Large intestine (tissue), 3 donors: ENCODE results near the gene BCL2L2. TPM values are rescaled to one million over a fixed set of nuclear protein-coding genes. Genes with fewer than 3 reads are reported as not detected.
A peak's percentile ranks its signal among the peaks of the same experiment; 100 is the strongest.

Source experiments
- DNase-seq, 2 donors: peaks; one replicate each; pipeline versions ENCODE4 v3.0.0 to v3.0.0-alpha.2; 2013
- H3K27ac ChIP-seq: one replicate; pipeline ENCODE4 v1.5.1; 2013; ENCODE audit warnings: low read length
- H3K27me3 ChIP-seq: 2 replicates; pipeline ENCODE4 v1.6.1; 2013; ENCODE audit warnings: low read length; ENCODE audit not compliant: control insufficient read depth, insufficient read depth
- H3K36me3 ChIP-seq: 2 replicates; pipeline ENCODE4 v1.6.1; 2013; ENCODE audit warnings: low read length; ENCODE audit not compliant: control insufficient read depth, insufficient read depth
- H3K4me1 ChIP-seq: one replicate; pipeline ENCODE4 v1.6.1; 2013; ENCODE audit warnings: low read length; ENCODE audit not compliant: control insufficient read depth, insufficient read depth
- H3K4me3 ChIP-seq: one replicate; pipeline ENCODE4 v1.5.1; 2013; ENCODE audit warnings: low read length
- H3K9me3 ChIP-seq: one replicate; pipeline ENCODE4 v1.6.1; 2013; ENCODE audit warnings: mild to moderate bottlenecking, low read depth, low read length, moderate library complexity; ENCODE audit not compliant: control insufficient read depth
- WGBS: methylation state at CpG from one replicate; pipeline ENCODE4 v1.1.5; 2013; ENCODE audit warnings: low lambda C conversion rate; ENCODE audit not compliant: insufficient coverage; 5-methylcytosine and 5-hydroxymethylcytosine counted together
- polyA plus RNA-seq: library from polyadenylated mRNA; unstranded; fragments of 120-200 nt; gene quantifications from one replicate; pipeline ENCODE4 v1.2.1, GENCODE V29; 2013

BCL2L2 gene
- polyA plus RNA-seq, 1 donor, result 53.8 TPM

DNA sequence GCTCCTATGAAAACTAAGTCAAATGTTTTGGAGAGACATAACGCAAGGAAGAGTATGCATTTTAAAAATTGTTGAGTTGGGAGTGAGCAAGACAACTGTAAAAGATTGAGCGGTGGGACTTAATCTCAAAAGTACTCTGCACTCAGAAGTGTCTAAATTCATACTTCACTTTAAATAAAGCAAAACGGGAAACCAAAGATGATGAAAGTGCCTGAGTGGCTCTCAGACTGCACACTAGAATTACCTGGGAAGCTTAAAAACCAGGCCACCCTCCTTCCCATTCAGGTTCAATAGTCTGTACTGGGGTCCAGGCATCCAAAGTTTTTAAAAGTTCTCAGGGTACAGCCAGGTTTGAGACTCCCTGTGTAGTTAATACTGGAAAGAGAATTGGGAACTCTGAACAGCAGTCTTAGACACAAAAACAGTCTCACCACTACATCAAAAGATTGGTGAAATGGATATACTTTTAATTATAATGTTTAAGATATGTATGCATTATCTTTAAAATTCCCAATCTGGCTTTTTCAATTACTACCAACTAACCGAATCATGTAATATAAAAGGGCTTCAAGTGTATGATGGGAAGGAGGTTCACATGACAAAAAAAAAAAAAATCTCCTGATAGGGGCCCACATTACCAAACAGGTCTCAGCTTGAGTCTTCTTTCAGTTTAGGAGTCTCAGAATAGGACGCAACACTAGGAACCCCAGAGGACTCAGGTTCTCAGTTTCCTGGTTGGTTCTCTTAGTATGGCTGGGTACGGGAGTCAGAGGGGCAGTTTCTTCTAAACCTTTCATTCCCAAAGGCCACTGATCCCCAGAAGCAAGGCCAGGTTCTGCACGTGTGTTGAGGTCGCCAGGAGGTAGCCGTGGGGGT, 21.7 kb upstream of the BCL2L2 start:
- WGBS, result 80% methylated on average over 1 of the region's 9 CpGs
- H3K9me3 ChIP-seq, result no peaks in the 10 kb centered on the region
- H3K27me3 ChIP-seq, result no peaks in the 10 kb centered on the region
- DNase-seq, result peak; percentile 14 to 61
- no peaks in the 10 kb centered on the region for H3K36me3 ChIP-seq
- peaks cover 14% of the 10 kb centered on the region for H3K4me1 ChIP-seq
- peak overlapping the region; percentile 68 for H3K4me3 ChIP-seq
- peak overlapping the region; percentile 86 for H3K27ac ChIP-seq

DNA sequence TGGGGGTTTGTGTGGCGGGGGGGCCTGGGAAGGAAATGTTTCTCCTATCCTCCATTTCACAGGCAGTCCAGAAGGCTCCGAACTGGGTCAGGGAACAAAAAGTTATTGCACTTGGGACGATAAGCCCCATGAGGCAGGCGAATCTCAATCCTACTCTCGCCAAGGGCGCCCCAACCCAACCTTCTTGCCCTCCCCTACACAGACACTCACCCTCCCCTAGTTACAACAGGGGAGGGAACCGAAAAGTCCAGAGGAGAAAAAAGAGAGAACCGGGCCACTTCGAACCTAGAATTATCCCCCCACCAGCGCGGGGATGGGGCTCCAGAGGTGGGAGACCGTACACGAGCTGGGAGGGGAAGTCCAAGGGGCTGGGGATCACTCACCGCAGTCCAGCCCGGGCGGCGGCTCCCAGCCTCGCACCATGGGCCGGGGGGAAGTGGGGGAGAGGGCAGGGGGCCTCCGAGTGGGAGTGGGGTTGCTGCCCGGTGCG, 21.1 kb upstream of the BCL2L2 start:
- Histone ChIP-seq H3K27ac (peak overlapping the region; percentile 86), H3K4me3 (peak overlapping the region; percentile 68), H3K36me3 (no peaks in the 10 kb centered on the region), H3K4me1 (peaks cover 8% of the 10 kb centered on the region), H3K9me3 (no peaks in the 10 kb centered on the region), H3K27me3 (no peaks in the 10 kb centered on the region)
- DNase-seq, result peak in 1 of 2 donors; percentile 16
- WGBS, result no CpG with 5 or more reads among the region's 22 CpGs

- peak within 1 kb of the TSS; percentile 95 for H3K27ac ChIP-seq
- no peaks in the 10 kb centered on the region for H3K36me3 ChIP-seq
- H3K9me3 ChIP-seq, result no peaks in the 10 kb centered on the region
- H3K4me1 ChIP-seq, result peaks cover 8% of the 10 kb centered on the region
- peak; percentile 98 to 100 for DNase-seq
- H3K4me3 ChIP-seq, result peak within 1 kb of the TSS; percentile 68
- no peaks in the 10 kb centered on the region for H3K27me3 ChIP-seq
- WGBS, result 0% methylated on average over 1 of the region's 53 CpGs
Observed at GRCh38 chr14:23286020-23286901, 20.4 kb upstream of the BCL2L2 start, which contains the start of gene HOMEZ. Gene HOMEZ (minus strand): TSS chr14:23286132. CDS start chr14:23285952, 180 bp downstream.

GRCh38 chr14:23286902-23287479, 19.6 kb upstream of the BCL2L2 start:
- DNase-seq, result no peak
- Histone ChIP-seq H3K9me3 (no peaks in the 10 kb centered on the region), H3K27me3 (no peaks in the 10 kb centered on the region), H3K27ac (peak overlapping the region; percentile 95), H3K36me3 (no peaks in the 10 kb centered on the region), H3K4me3 (peak overlapping the region; percentile 68), H3K4me1 (peaks cover 8% of the 10 kb centered on the region)
- 0% methylated on average over 1 of the region's 6 CpGs for WGBS

- no peak overlapping the region for H3K27ac ChIP-seq
- peak in 1 of 2 donors; percentile 33 for DNase-seq
- H3K36me3 ChIP-seq, result peaks cover 16% of the 10 kb centered on the region
- no CpG with 5 or more reads among the region's 24 CpGs for WGBS
- peaks cover 7% of the 10 kb centered on the region for H3K4me1 ChIP-seq
- H3K4me3 ChIP-seq, result no peak overlapping the region
- peaks cover 8% of the 10 kb centered on the region for H3K27me3 ChIP-seq
- no peaks in the 10 kb centered on the region for H3K9me3 ChIP-seq
Observed at GRCh38 chr14:23294734-23295561, 11.7 kb upstream of the BCL2L2 start.

- H3K27me3 ChIP-seq, result peaks cover 8% of the 10 kb centered on the region
- H3K4me3 ChIP-seq, result no peak overlapping the region
- no peak for DNase-seq
- H3K4me1 ChIP-seq, result peaks cover 13% of the 10 kb centered on the region
- peaks cover 16% of the 10 kb centered on the region for H3K36me3 ChIP-seq
- WGBS, result no CpG with 5 or more reads among the region's 7 CpGs
- no peaks in the 10 kb centered on the region for H3K9me3 ChIP-seq
- no peak overlapping the region for H3K27ac ChIP-seq
Observed at GRCh38 chr14:23296012-23296777, 10.4 kb upstream of the BCL2L2 start.

DNA sequence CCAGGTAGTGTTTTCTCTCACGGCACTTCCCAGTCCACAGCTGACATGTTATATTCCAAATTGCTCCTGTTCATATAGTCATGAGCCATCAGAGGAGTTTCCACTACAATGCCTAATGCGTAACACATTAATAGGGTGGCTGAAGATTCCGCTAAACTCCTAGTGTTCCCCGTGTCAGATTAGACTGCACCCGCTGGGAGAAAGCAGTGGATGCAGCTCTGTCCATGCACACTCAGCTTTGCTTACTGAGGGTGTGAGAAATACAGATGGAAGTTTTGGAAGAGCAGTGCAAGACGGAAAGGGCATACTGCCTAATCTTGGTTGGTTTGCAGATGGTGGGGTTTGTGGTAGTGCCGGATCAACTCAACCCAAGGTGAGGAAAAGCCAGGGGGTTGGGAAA, 9.5 kb upstream of the BCL2L2 start:
- no CpG with 5 or more reads among the region's 7 CpGs for WGBS
- peaks cover 13% of the 10 kb centered on the region for H3K4me1 ChIP-seq
- no peak overlapping the region for H3K27ac ChIP-seq
- H3K27me3 ChIP-seq, result peaks cover 8% of the 10 kb centered on the region
- no peak for DNase-seq
- H3K4me3 ChIP-seq, result no peak overlapping the region
- H3K36me3 ChIP-seq, result peaks cover 16% of the 10 kb centered on the region
- no peaks in the 10 kb centered on the region for H3K9me3 ChIP-seq

DNA sequence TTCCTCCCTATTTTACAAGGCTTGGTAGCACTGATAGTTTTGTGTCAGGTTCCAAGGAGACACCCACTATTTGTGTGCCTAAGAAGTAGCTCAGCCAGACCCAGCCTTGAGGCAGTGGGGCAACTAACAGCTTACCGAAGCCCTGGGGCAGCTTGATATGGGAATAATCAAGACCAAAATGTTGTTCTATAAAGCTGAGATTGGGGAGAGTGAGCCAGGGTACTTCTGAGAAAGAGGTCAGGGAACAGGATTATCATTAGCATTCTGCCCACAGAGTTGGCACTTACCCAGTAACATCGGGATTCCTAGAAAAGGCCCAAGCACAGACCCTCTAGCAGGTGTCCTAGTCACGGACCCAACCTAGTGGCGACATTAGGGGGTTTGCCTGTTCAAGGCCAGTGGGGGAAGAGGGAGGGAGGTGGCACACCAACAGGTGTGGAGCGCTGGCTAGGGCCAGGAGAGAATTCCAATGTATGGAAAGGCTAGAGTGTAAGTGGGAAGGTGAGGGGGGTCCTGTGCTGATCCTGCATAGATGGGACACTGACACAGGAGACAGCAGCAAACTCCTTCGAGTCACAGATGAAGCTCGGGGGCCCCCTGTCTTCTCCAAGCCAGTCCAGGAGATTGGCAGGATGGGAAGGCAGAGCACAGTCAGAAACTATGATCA, 8.9 kb upstream of the BCL2L2 start:
- Histone ChIP-seq H3K9me3 (no peaks in the 10 kb centered on the region), H3K4me1 (peaks cover 13% of the 10 kb centered on the region), H3K4me3 (no peak overlapping the region), H3K36me3 (peaks cover 16% of the 10 kb centered on the region), H3K27me3 (peaks cover 8% of the 10 kb centered on the region), H3K27ac (no peak overlapping the region)
- 93% methylated on average over 2 of the region's 7 CpGs for WGBS
- DNase-seq, result no peak
